Myocyte (in vitro differentiated cells): ENCODE measurements around the gene CIITA. TPM values are rescaled to one million over a fixed set of nuclear protein-coding genes. Genes with fewer than 3 reads are reported as not detected.
"Not testable (repeated sequence)": the region's sequence is repeated elsewhere in the genome, so short reads cannot be mapped to it uniquely, and the experiment has no call there.

Experiments used
- DNase-seq: peaks from one replicate; pipeline ENCODE4 v3.0.0-alpha.2; 2012; ENCODE audit warnings: low read depth
- total RNA-seq: library from RNA; depleted of rRNA; stranded (reverse); fragments of >200 nt; gene quantifications from 2 replicates; pipeline ENCODE4 v1.2.3, GENCODE V29; 2014

Gene CIITA
- total RNA-seq, 1 donor from 2014 or later: 0.03 TPM

DNA sequence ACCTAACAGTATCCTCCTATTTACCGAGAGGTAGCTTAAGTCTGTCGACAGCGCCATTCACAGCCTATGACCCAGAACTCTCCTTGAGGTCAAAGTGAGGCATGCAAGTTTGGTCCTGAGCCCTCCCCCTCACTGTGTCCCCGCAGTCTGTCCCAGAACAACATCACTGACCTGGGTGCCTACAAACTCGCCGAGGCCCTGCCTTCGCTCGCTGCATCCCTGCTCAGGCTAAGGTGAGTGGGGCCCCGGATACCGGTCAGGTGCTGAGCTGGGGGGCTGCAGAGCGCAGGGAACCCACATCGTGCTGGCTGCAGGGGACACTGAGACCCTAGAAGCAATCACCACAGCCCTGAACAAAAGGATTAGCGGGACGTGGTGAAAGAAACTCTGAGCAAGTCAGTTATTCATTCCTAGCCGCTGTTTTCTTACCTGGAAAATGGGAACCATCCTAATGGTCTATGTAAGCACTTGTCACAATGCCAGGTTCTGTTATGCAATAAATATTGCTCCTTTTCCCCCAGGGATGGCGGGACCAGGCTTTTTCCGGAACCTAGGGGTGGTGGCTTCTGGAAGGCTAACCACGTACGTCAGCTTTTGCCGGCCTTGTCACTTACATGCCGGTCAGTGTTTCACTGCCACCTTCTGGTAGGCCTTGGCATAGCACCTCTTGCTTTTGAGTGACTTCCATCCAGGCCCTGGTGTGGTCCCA, 41.4 kb downstream of the CIITA start:
- DNase-seq: peak; percentile 95

DNA sequence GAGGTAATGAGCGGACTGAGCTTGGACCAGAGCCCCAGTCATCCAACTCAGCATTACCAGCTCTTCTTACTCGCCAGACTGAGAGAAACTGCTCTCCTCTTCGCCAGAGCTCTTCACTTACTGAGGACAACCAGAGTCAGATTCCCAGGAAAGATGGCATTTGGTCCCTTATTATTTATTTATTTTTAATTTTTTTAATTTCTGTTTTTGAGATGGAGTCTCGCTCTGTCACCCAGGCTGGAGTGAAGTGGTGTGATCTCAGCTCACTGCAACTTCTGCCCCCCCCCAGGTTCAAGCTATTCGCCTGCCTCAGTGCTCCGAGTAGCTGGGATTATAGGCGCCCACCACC, 42.0 kb downstream of the CIITA start:
- no peak for DNase-seq

DNA sequence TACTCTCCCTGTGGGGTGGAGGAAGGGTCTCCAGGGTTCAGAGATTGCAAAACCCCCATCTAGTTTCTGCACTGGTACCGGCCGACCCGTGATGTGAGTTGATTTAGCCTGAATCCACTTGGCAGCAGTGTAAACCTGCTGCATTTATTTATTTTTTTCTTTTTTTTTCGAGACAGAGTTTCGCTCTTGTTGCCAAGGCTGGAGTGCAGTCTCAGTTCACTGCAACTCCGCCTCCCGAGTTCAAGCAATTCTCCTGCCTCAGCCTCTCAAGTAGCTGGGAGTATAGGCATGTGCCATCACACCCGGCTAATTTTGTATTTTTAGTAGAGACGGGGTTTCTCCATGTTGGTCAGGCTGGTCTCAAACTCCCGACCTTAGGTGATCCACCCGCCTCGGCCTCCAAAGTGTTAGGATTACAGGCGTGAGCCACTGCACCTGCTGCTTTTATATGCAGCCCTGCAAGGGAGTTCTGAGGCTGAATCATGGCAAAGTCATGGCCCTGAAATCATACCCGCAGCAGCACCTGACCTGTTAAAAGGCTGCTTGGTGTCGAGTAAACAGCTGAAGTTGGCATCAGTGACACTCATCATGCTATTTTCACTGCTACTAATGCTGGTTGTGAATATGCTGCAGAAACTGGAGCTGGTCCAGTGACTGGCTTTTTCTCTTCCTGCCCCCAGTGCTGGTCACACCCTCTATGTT, 43.9 kb downstream of the CIITA start:
- peak; percentile 98 for DNase-seq

DNA sequence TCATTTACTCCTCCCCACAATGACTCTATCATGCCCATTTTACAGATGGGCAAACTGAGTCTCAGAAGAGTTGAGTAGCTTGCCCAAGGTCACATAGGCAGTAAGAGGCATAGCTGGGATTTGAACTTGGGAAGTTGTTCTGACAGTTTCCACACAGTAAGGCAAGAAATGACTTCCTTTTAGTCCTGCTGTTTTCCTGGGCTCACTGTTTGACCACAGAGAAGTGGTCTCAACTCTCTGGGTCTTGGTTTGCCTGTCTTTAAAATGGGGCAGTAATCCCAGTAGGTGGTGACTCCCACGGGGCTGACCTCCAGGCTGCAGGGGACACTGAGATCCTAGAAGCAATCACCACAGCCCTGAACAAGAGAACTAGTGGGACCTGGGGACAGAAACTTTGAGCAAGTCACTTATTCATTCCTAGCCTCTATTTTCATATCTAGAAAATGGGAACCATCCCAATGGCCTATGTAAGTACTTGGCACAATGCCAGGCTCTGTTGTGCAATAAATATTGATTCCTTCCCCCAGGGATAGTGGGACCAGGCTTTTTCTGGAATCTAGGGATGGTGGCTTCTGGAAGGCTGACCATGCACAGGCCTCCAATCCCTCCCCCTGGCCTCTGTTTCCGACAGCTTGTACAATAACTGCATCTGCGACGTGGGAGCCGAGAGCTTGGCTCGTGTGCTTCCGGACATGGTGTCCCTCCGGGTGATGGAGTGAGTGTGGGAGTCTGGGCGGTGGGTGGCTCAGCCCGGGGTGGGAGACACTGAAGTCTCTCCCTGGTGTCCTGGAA, 44.7 kb downstream of the CIITA start:
- peak; percentile 25 for DNase-seq

DNA sequence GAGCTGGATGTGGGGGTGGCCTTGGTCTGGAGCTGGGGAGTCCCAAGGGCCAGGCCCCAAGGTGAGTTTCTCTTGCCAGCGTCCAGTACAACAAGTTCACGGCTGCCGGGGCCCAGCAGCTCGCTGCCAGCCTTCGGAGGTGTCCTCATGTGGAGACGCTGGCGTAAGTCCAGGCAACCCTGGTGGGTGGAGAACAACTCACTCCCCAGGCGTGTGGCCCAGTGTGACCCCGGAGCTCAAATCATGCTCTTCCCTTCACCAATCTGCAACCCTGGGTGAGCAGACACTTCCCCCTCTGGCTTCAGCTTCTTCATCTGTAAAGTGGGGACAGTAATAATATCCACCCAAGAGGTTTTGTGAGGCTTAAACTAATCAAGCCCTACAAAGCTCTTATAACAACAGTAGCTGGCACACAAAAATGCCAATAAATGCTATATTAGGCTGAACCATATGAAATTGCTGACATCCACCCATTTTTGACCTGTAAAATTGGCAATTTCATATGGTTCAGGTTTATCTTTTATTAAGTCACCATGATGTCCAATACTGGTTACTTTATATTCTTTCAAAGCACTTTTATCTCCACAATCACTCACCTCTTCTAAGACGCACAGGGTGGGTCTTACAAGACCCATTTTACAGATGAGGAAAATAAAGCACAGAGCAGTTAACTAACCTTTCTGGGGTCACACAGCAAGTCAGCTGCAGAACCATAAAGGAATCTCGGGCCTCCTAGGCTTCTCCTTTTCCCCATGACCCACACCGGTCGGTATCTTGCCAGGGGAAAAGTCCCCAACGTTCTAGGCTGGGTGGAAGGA, 45.5 kb downstream of the CIITA start:
- peak; percentile 70 for DNase-seq

DNA sequence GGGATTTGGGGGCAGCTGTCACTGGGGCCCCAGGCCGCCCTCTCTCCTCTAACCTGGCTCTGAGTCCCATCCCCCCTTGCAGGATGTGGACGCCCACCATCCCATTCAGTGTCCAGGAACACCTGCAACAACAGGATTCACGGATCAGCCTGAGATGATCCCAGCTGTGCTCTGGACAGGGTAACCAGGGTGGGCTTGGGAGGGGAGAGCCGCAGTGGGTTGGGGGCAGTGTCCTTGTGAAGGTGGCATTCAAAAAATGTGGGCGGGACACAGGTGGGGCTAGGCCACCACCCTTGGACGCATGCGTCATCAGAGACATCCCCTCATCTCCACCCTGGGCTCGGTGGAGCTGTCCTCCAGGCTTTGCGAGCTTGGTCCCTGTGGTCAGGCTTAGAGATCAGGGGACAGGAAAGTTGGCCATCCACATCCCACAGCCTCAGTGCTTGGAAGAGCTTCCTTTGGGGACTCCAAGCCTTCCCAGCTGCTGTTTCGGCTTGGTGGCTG, 46.2 kb downstream of the CIITA start:
- DNase-seq: peak; percentile 73

DNA sequence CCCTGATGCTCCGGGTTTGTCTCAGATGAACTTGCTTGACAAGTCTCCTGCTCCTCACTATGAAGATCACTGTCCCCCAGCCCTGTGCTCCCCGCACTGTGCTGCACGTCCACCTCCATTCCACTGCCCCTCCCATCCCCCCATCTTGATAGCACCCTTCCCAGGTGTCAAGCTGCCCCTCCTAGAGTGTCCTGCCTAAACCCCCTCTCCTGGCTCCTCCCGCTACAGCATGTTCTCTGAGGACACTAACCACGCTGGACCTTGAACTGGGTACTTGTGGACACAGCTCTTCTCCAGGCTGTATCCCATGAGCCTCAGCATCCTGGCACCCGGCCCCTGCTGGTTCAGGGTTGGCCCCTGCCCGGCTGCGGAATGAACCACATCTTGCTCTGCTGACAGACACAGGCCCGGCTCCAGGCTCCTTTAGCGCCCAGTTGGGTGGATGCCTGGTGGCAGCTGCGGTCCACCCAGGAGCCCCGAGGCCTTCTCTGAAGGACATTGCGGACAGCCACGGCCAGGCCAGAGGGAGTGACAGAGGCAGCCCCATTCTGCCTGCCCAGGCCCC, 46.7 kb downstream of the CIITA start:
- peak; percentile 89 for DNase-seq

DNA sequence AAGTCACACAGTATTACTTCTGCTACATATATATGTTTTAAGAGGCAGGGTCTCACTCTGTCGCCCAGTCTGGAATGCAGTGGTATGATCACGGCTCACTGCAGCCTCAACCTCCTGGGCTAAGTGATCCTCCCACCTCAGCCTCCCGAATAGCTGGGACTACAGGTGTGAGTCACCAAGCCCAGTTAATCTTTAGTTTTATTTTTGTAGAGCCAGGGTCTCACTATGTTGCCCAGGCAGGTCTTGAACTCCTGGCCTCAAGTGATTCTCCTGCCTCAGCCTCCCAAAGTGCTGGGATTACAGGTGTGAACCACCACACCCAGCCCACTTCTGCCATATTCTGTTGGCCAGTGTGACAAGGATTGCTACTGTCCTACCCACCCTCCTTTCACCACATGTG, 48.3 kb downstream of the CIITA start:
- not testable (repeated sequence) for DNase-seq

DNA sequence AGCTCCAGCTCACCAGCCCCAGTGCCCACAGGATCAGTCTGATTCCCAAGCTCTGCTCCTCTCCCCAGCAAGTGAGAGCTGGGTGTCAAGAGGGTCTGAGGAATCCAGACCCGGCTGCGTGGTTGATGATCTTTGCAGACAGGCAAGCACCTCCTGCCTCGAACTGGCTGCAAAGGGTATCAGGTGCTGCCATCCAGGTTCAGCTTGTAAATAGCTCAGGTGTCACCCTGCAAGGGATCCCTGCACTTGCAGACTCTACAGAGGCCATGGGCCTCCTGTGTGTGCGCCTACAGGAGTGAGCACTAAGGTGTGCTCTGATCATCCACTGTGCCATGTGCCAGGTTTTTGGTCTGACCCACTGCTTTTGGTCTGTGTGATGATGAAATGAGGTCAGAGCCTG, 49.1 kb downstream of the CIITA start:
- no peak for DNase-seq

DNA sequence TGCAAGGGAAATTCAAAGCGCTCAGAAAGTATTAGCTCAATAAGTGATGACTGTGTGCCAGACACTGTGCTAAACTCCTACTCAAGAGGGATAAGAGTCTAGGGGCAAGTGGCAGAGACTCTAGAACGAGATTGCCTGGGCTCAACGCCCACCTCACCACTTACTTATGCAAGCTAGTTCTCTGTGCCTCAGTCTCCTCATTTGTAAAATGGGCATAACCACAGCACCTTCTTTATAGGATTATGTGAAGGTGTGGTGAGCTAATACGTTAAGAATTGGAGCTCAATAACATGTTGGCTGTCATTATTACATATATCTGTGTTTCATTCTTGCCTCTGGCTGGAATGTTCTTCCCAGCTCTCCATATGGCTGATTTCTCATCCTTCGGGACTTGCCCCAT, 49.9 kb downstream of the CIITA start:
- no peak for DNase-seq

DNA sequence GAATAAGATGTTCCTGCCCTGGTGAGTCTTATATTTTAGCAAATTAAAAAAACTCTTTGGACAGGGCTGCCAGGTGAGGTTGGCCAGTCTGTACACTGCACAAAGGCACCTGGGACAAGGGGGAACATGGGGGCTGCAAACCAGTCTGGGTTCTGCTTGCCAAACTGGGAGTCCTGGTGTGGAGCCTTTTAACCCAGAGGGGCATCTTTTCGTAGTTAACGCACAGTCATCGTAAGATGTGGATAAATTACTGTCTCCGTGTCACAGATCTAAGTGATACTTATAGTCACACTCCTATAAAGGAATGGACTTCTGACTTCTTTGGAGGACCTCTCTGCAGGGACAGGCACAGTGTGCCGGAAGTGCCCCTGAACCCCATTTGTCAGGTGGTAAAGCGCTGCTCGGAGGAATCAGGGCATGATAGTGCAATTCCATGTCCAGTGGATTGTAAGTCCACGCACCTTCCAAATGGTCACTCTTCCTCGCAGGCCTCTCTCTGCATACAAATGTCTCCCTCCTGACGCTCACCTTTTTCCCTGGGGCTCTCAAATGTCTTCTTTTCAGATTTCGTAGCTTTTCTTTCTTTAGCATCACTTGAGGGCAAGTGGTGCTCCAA, 50.6 kb downstream of the CIITA start:
- no peak for DNase-seq

DNA sequence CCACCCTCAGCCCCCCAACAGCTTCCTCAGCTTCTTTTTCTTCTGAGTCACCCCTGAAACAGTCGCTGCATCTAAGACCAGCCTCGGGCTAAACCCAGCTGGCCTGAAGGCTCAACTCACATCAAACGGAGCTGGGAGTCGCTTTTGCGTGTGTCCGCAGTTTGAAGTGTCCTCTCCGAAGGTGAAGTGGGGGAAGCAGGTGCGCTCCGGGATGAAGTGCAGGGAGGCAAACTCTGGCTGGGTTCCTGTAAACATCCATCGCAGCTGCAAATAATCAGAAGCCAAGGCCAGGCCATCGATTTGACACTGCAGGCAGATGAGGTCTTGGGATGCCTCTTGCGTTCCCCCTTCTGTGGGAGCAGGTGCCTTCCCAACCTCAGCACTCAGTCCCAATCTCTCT, 52.1 kb downstream of the CIITA start:
- not testable (repeated sequence) for DNase-seq

DNA sequence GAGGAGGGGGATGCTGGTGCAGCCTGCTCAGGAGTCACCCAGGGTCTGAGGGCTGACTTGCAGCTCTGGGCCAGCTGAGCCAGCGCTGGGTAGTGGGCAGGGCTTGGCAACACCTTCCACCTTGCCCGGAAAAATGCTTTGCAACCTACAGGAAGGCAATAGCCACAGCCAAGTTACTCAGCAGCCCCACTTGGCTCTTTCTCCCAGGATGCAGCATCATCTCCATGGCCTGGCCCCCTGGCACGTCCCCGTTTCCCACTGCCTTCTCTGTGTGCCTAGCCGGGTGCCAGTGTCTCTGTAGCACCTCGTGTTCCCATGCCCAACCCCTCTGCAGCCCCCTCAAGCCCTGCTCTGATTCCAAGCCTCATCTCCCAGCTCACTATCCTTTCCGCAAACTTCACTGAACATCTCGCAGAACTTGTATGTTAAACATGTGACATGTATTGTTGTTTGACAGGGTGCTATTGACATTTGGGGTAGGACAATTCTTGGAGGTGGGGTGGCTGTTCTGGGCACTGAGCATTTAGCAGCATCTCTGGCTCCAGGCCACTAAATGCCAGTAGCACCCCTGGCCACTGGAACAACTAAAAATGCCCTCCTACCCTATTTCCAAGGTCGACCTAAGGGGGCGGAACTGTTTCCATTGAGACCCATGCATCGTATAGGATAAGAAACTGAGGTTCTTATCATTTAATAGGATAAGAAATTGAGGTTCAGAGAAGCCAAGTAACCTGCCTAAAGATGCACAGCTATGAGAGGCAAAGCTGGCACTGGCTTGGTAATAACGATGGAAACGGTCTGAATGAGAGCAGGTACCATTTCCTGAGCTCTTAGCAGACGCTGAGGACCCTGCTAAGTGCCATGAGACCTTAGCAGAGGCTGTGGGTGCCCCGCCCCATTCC, 53.1 kb downstream of the CIITA start:
- DNase-seq: no peak

DNA sequence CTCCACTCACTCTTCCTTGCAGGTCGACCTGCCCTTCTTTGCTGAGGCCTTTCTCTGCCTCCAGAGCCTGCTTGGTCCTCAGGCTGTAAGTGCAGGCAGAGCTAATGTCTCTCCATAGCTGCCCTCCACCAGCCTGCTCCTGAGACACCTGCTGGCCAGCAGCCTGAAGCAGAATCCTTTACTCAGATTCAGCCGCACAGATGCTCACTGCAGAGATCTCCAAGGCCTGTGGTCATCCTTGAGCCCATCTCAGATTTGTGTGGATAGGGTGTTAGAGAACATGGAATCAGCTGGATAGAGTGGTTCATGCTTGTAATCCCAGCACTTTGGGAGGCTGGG, 53.7 kb downstream of the CIITA start:
- DNase-seq: no peak

DNA sequence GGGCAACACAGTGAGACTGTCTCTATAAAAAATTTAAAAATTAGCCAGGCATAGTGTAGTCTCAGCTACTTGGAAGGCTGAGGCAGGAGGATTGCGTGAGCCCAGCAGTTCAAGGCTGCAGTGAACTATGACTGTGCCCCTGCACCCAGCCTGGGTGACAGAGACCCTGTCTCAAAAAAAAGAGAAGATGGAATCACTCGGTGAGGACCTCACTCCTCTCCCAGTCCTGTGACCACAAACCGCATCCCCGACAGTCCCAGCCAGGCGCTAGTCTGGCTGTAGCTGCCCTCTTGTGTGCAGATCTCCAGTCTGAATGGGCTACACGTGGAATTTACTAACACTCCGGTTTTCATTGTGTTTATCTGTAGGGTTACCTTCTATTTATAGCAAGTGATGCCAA, 54.1 kb downstream of the CIITA start:
- DNase-seq: no peak

DNA sequence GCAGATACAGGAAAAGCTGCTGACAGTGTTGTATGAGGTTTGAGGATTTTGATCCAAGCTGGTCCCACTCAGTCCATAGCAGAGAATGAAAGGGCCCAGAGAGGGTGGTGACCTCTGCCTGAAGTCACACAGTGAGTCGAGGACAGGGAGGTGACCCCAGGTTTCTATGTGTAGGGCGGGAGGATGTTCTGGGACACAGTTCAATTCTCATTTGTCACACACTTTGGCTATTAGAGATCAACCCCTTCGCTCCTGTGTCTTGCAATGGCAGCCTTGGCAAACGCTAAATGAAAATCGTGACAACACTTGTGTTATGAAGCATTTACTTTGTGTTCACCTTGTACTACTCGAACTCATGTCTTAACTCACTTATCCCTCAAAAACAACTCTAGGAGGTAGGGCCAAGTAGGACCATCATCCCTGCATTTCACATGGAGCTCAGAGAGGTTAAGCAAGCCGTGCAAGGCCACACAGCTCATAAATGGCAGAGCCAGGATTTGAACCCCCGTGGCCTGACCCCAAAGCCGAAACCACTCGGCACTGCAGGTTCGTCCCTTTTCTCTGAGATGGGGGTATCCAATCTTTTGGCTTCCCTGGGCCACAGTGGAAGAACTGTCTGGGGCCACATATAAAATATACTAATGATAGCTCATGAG, 55.1 kb downstream of the CIITA start:
- no peak for DNase-seq

DNA sequence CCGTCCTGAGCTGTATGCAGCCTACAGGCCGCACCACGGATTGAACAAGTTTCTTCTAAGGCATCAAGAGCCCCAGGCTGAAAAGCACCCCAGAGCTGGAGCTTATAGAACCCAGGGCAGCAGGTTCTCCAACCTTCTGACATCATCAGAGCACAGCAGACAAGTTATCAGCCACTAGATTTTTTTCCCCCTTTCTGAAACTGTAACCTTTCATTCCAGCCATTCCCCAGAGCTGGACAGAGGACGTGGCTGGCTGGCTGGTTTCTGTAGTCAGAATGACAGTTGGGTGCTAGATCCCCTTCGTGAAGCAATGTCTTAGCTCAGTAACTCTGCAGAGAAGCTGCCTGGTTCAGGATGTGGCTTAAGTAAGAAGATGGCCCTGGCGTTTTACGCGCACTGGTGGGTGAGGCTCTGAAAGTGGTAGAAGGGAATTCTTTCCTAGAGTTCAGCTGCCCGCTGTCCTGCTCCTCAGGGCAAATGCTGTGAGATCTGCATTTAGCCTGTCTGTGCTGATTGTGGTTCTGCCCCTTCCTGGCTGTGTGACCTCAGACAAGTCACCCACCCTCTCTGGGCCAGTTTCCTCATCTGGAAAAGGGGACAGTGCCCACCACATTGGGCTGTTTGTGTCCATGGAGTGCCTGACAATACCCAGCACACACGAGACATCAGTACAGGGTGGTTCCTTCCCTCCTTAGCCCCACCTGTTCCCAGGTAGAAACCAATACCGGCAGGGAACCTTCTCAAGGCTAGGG, 56.1 kb downstream of the CIITA start:
- no peak for DNase-seq

DNA sequence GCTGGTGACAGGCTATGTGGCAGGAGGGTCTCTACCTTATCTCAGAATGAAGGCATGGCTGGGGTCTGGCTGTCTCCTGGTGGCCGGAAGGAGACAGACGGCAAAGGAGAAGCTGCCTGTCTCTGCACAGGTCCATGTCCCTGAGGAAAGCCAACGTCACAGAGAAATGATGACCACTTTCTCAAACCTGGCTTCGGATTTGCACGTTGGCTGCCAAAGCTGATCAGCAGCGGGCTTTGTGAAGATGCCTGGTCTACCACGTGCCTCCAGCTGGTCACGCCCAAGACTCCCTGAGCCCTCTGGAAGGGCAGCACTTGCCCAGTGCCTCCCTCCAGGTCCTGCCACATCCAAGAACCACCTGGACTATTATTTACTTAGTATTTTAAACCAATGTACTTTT, 56.9 kb downstream of the CIITA start:
- DNase-seq: no peak
